NCI-H1436 treated with DMSO at 0.1 percent for 48 hours (cell line): ENCODE measurements around the gene EPS8.
"Not testable (repeated sequence)": the region's sequence is repeated elsewhere in the genome, so short reads cannot be mapped to it uniquely, and the experiment has no call there.

Source experiments
- DNase-seq: peaks from one replicate; lab custom pipeline; 2025; lab: John Stamatoyannopoulos, UW

Gene EPS8

GRCh38 chr12:15797818-15798217, 8.6 kb upstream of the EPS8 start:
- no peak for DNase-seq

DNA sequence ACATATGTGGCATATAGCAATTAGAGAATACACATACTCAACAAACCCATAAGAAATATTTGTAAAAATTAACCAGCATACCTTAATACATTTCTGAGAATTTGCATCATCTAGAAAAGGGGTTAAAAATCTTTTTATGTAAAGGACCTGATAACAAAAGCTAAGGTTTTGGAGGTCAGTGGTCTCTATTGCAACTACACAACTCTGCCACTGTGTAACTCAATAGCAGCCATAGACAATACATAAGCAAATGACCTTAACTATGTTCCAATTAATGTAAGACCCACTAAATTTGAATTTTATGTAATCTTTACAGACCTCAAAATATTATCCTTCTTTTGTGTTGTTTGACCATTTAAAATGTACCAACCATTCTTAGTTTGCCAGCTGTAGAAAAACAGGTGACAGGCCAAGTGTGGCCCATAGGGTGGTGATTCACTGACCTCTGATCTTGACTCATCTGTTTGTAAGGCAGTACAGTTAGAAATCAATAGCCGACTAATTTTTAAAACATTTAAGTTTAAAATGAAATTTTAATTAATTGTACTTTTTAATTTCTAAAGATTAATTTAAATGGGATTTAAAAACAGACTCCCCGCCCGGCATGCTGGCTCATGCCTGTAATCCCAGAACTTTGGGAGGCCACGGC, 7.4 kb upstream of the EPS8 start:
- DNase-seq: no peak

- no peak for DNase-seq
Observed at GRCh38 chr12:15794836-15795235, 5.6 kb upstream of the EPS8 start.

- DNase-seq: no peak
Observed at GRCh38 chr12:15794196-15794595, 5.0 kb upstream of the EPS8 start.

DNA sequence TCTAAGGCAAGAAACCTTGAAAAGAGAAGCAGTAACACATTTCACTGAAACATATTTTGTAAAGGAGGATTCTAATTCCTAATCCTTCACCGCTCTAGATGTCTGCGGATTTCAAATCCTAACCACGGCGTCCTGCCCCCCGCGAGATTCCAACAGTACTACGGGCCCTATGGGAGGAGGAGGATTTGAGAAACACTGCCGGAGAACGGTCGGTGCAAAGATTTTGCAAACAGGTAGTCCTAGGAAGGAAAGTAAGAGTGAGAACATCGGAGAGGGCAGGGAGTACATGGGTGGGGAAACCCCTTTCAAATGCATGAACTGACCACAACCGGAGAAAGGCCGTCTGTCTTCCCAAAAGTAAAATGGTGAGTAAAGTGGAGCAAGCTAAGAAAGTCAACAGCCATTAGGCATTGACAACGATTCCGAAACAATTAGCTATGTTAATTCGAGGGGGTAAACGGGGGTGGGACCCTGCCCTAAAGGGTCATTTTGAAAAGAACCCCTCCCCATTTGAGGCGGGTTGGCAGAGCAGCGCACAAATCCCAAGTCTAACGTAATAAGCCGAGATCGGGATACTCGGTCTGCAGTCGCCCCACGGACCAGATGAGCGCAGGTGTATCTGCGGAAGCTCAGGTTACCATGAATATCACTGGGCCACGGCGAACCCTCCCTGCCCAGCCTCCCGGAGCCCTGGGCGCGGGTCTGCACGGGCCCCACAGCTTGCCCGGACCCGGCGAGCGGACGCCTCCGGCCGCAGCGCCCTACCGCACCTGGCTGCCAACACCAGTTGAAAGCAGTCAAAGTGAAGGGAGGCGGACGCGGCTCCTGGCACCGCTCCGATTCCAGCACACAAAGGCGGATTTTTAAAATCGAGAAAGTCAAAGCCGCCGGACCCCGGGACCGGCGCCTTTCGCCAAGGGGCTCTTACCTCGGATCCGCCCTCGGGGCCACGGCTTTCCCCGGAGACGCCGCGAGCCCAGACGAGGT, 662 bp downstream of the EPS8 start:
- DNase-seq: no peak

DNA sequence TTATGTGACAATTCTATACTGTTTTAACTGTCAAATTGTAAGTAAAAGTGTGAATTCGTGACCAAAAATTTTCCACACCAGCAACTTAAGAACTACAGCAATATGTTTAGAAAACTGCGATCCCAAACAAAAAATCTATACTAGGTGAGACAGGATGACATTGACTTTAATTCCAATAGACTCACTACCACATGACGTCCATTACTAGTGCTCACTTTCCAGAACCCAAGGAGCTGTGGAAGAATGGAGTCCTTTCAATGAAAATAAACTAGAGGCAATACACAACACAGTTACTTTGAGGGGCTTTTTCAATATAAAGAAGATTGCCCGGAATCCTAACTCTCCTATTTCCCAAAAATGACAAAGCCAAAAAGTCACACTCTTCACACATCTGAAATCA, 1.4 kb downstream of the EPS8 start:
- no peak for DNase-seq

DNA sequence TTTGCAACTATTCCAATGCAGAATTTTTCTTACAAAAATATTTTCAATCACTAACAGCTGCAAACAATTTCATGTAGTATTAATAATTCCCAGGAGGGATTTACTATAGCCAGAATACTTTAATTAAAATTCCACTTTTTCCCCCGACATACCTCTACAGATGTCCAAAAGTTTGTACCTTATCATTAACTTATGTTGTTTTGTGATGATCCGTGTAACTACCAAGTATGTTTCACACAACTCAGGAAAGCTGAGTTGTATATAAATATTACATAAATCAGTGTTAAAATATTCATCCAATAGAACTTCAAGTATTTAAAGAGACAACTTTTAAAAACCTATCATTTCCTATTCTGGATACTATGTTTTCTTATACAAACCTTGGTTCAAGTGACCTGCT, 2.4 kb downstream of the EPS8 start:
- no peak for DNase-seq

DNA sequence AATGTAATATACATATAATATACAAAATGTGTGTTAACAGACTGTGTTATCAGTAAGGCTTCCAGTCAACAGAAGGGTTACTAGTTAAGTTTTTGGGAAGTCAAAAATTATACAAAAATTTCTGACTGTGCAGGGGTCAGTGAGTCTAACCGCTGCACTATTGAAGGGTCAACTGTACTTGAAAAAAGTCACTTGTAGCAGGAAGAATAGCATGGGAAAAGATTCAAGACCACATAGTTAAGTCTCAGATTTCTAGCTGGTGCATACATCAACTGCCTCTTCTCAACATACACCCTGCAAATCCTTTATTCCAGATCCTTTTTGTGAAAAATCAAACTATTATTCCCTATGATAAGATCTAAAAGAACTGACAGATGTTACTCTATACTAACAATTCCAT, 5.9 kb downstream of the EPS8 start:
- DNase-seq: no peak

GRCh38 chr12:15782667-15783066, 6.5 kb downstream of the EPS8 start:
- no peak for DNase-seq

DNA sequence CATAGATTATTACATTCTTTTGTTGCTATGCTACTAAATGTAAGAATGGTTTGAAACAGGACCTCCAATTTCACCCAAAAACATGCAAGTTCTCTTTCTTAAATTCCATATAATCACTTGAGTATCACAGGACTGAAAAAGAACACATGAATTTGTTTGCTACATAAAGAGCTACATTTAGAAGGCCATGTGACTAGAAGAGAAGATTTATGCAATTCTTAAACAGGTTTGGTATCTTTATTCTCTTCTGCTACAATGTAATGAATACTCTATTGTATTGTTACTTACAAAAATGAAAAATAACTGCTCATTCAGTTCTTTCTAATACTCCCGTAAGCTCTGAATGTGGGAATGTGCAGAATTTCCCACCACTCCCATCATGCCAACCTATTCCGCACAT, 9.3 kb downstream of the EPS8 start:
- DNase-seq: no peak

GRCh38 chr12:15778126-15778525, 11.1 kb downstream of the EPS8 start:
- DNase-seq: no peak

- DNase-seq: no peak
Observed at GRCh38 chr12:15777355-15778012, 11.7 kb downstream of the EPS8 start.

GRCh38 chr12:15776532-15776931, 12.7 kb downstream of the EPS8 start:
- DNase-seq: no peak

DNA sequence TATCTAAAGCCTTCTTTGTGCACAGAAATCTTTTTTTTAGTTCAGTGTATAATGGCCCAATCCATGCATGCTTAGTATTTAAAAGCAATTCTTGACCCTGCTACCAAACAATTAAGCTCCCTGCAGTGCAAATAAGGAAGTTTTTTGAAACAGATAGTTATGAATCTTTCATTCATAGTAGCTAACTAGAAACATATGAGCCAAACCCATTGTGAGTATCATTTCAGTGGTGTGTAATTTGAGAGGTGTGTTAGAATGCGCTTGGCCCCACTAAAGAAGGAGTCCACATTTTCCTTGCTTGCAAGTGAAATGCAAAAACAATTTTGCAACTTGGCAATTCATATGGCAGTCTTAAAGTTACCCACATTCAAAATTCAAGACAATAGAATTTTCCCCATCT, 14.4 kb downstream of the EPS8 start:
- DNase-seq: no peak

GRCh38 chr12:15772405-15773018, 16.7 kb downstream of the EPS8 start:
- DNase-seq: no peak

- DNase-seq: no peak
Observed at GRCh38 chr12:15770581-15770980, 18.6 kb downstream of the EPS8 start.

- DNase-seq: no peak
Observed at GRCh38 chr12:15770021-15770420, 19.2 kb downstream of the EPS8 start.

GRCh38 chr12:15769586-15769985, 19.6 kb downstream of the EPS8 start:
- DNase-seq: no peak

- no peak for DNase-seq
Observed at GRCh38 chr12:15767301-15767700, 21.9 kb downstream of the EPS8 start.

DNA sequence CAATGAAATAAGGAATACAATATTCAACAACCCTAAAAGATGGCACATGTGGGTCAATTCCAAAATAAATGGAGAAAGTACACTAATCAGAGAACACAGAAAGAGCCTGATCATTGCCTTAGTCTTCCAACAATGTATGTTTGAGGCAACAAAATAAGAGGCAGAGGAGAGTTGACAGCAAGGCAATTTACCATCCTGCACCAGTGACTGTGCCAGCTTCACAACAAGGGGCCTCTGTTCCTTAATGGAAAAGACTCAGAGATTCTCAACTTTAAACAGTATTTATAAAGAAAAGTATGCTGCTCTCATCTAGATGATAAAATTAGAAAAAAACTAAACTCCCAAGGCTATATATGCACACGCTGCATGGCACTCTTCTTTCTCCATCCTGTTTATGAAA, 25.9 kb downstream of the EPS8 start:
- no peak for DNase-seq

- DNase-seq: not testable (repeated sequence)
Observed at GRCh38 chr12:15762162-15762561, 27.0 kb downstream of the EPS8 start.

DNA sequence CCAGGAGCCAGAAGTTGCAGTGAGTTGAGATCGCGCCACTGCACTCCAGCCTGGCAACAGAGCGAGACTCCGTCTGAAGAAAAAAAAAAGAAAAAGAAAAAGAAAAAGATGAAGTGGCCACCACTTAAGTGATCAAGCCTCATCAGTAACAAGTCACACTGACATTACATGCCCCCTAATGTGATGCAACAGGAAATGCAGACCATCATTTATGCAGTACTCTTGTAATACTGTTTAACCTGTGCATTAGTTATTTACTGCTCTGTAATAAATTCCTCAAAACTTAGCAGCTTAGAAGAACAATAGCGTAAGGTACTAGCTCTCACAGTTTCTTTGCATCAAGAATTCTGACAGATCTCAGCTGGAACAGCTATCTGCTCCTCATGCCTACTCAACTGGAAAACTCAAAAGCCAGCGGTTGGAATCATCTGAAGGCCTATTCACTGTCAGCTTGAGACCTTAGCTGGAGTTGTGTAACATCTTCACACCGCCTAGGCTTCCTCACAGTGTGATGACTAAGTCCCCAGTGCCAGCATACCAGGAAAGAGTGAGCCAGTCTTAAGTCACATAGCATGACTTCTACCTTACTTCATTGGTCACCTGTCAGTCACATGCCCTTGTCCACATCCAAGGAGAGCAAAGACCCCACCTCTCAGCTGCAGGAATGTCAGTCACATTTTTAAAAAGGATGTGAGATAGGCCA, 31.5 kb downstream of the EPS8 start:
- DNase-seq: no peak
